ENCODE data around the gene EFNA4. TPM values are rescaled to one million over a fixed set of nuclear protein-coding genes. Genes with fewer than 3 reads are reported as not detected.
A peak's percentile ranks its signal among the peaks of the same experiment; 100 is the strongest.

EFNA4 gene
- total RNA-seq, 1 experiment from 2014 or later, result 13.9 TPM

- no peak for DNase-seq (ENCODE audit: low read depth, low spot score)
- in situ Hi-C loops (cut with HindIII; ENCODE audit: low pct_unique_long_range_greater_than_20kb, low sequenced_read_pairs), result no loop called here
Measured at GRCh38 chr1:155029513-155030242, 33.9 kb upstream of the EFNA4 start.

GRCh38 chr1:155030243-155030795 lies 33.2 kb upstream of the EFNA4 start:
- no peak for DNase-seq (ENCODE audit: low read depth, low spot score)
- in situ Hi-C loops (cut with HindIII; ENCODE audit: low pct_unique_long_range_greater_than_20kb, low sequenced_read_pairs), result no loop called here

- in situ Hi-C loops (cut with HindIII; ENCODE audit: low pct_unique_long_range_greater_than_20kb, low sequenced_read_pairs), result no loop called here
- no peak for DNase-seq (ENCODE audit: low read depth, low spot score)
Measured at GRCh38 chr1:155030899-155031298, 32.6 kb upstream of the EFNA4 start.

GRCh38 chr1:155032886-155033285 lies 30.7 kb upstream of the EFNA4 start:
- in situ Hi-C loops (cut with HindIII; ENCODE audit: low pct_unique_long_range_greater_than_20kb, low sequenced_read_pairs), result no loop called here

GRCh38 chr1:155033524-155033923 lies 30.0 kb upstream of the EFNA4 start, which contains the start of the genes DCST1 and DCST2:
TSS of gene DCST1 (plus strand) at chr1:155033824. CDS start at chr1:155034037, 213 bp downstream.
TSS of gene DCST2 (minus strand) at chr1:155033781. CDS start at chr1:155033701, 80 bp downstream.
- DNase-seq (ENCODE audit: low read depth, low spot score), result no peak
- in situ Hi-C loops (cut with HindIII; ENCODE audit: low pct_unique_long_range_greater_than_20kb, low sequenced_read_pairs), result no loop called here

More at GRCh38 chr1:155032886-155033285, 30.7 kb upstream of the EFNA4 start:
- no peak for DNase-seq (ENCODE audit: low read depth, low spot score)

GRCh38 chr1:155034318-155035208 lies 29.0 kb upstream of the EFNA4 start:
- DNase-seq (ENCODE audit: low read depth, low spot score), result no peak
- in situ Hi-C loops (cut with HindIII; ENCODE audit: low pct_unique_long_range_greater_than_20kb, low sequenced_read_pairs), result no loop called here

- DNase-seq (ENCODE audit: low read depth, low spot score), result no peak
- in situ Hi-C loops (cut with HindIII; ENCODE audit: low pct_unique_long_range_greater_than_20kb, low sequenced_read_pairs), result no loop called here
Measured at GRCh38 chr1:155035936-155036335, 27.6 kb upstream of the EFNA4 start.

GRCh38 chr1:155037043-155037442 lies 26.5 kb upstream of the EFNA4 start:
- in situ Hi-C loops (cut with HindIII; ENCODE audit: low pct_unique_long_range_greater_than_20kb, low sequenced_read_pairs), result no loop called here
- no peak for DNase-seq (ENCODE audit: low read depth, low spot score)

GRCh38 chr1:155037851-155038441 lies 25.6 kb upstream of the EFNA4 start:
- in situ Hi-C loops (cut with HindIII; ENCODE audit: low pct_unique_long_range_greater_than_20kb, low sequenced_read_pairs), result no loop called here

GRCh38 chr1:155038602-155039307 lies 24.8 kb upstream of the EFNA4 start:
- in situ Hi-C loops (cut with HindIII; ENCODE audit: low pct_unique_long_range_greater_than_20kb, low sequenced_read_pairs), result no loop called here
- no peak for DNase-seq (ENCODE audit: low read depth, low spot score)

More at GRCh38 chr1:155037851-155038441, 25.6 kb upstream of the EFNA4 start:
- DNase-seq (ENCODE audit: low read depth, low spot score), result no peak

- in situ Hi-C loops (cut with HindIII; ENCODE audit: low pct_unique_long_range_greater_than_20kb, low sequenced_read_pairs), result no loop called here
- DNase-seq (ENCODE audit: low read depth, low spot score), result no peak
Measured at GRCh38 chr1:155039308-155039669, 24.3 kb upstream of the EFNA4 start.

- in situ Hi-C loops (cut with HindIII; ENCODE audit: low pct_unique_long_range_greater_than_20kb, low sequenced_read_pairs), result no loop called here
- DNase-seq (ENCODE audit: low read depth, low spot score), result no peak
Measured at GRCh38 chr1:155040358-155041093, 23.0 kb upstream of the EFNA4 start.

- in situ Hi-C loops (cut with HindIII; ENCODE audit: low pct_unique_long_range_greater_than_20kb, low sequenced_read_pairs), result no loop called here
- DNase-seq (ENCODE audit: low read depth, low spot score), result no peak
Measured at GRCh38 chr1:155042789-155043188, 20.8 kb upstream of the EFNA4 start.

- no peak for DNase-seq (ENCODE audit: low read depth, low spot score)
- in situ Hi-C loops (cut with HindIII; ENCODE audit: low pct_unique_long_range_greater_than_20kb, low sequenced_read_pairs), result no loop called here
Measured at GRCh38 chr1:155043301-155043702, 20.2 kb upstream of the EFNA4 start.

- in situ Hi-C loops (cut with HindIII; ENCODE audit: low pct_unique_long_range_greater_than_20kb, low sequenced_read_pairs), result no loop called here
- DNase-seq (ENCODE audit: low read depth, low spot score), result no peak
Measured at GRCh38 chr1:155043793-155044192, 19.7 kb upstream of the EFNA4 start.

- peak; percentile 37 for DNase-seq (ENCODE audit: low read depth, low spot score)
- in situ Hi-C loops (cut with HindIII; ENCODE audit: low pct_unique_long_range_greater_than_20kb, low sequenced_read_pairs), result no loop called here
Measured at GRCh38 chr1:155044365-155044764, 19.2 kb upstream of the EFNA4 start.
